ENCODE results near the gene AADACL4. TPM values are rescaled to one million over a fixed set of nuclear protein-coding genes. Genes with fewer than 3 reads are reported as not detected.

The AADACL4 gene
- total RNA-seq, 1 donor from 2014 or later: 0.24 TPM

- Mint-ChIP-seq H3K27me3 (no peaks in the 10 kb centered on the region), H3K27ac (no peak overlapping the region), H3K36me3 (ENCODE audit: insufficient read depth) (peaks cover 5% of the 10 kb centered on the region), H3K4me1 (ENCODE audit: low read depth) (no peaks in the 10 kb centered on the region), H3K4me3 (ENCODE audit: low read depth) (no peak overlapping the region), H3K9me3 (ENCODE audit: low read depth) (peaks cover 20% of the 10 kb centered on the region)
- TF ChIP-seq CTCF (IDR thresholded peaks at IDR 0.05; ENCODE audit: unreplicated experiment): no peak
- DNase-seq (ENCODE audit: low spot score, unreplicated experiment): no peak
These were observed 6.2 kb upstream of the AADACL4 start for GRCh38 chr1:12637693-12638092.

GRCh38 chr1:12640237-12640957, 3.5 kb upstream of the AADACL4 start:
- Mint-ChIP-seq H3K4me3 (ENCODE audit: low read depth) (no peak overlapping the region), H3K4me1 (ENCODE audit: low read depth) (peaks cover 4% of the 10 kb centered on the region), H3K27me3 (no peaks in the 10 kb centered on the region), H3K36me3 (ENCODE audit: insufficient read depth) (peaks cover 5% of the 10 kb centered on the region), H3K27ac (no peak overlapping the region), H3K9me3 (ENCODE audit: low read depth) (peaks cover 19% of the 10 kb centered on the region)
- no peak for TF ChIP-seq CTCF (IDR thresholded peaks at IDR 0.05; ENCODE audit: unreplicated experiment)
- no peak for DNase-seq (ENCODE audit: low spot score, unreplicated experiment)

GRCh38 chr1:12640958-12641272, 3.0 kb upstream of the AADACL4 start:
- Mint-ChIP-seq H3K9me3 (ENCODE audit: low read depth) (peaks cover 19% of the 10 kb centered on the region), H3K4me3 (ENCODE audit: low read depth) (no peak overlapping the region), H3K4me1 (ENCODE audit: low read depth) (peaks cover 4% of the 10 kb centered on the region), H3K36me3 (ENCODE audit: insufficient read depth) (peaks cover 5% of the 10 kb centered on the region), H3K27ac (no peak overlapping the region), H3K27me3 (no peaks in the 10 kb centered on the region)
- no peak for TF ChIP-seq CTCF (IDR thresholded peaks at IDR 0.05; ENCODE audit: unreplicated experiment)
- DNase-seq (ENCODE audit: low spot score, unreplicated experiment): no peak

DNA sequence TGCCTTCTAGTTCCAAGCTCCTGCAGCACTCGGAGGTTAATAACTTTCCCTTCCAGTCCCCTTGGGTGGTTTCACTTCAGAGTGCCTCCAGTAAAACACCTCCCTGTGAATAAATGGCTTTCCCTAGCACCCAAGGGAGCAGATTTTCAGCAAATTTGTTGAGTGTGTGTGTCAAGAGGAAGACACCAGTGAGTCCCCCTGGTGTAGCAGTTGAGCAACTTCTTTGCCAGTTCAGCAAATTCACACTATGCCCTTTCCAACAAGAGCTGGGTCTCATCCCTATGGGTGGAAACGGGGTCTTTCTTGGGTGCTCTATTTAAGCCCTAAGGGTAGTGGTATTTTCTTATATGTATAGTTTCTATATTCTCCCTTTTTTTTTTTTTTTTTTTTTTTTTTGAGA, 806 bp upstream of the AADACL4 start:
- H3K9me3 Mint-ChIP-seq (ENCODE audit: low read depth): peaks cover 19% of the 10 kb centered on the region

GRCh38 chr1:12644237-12644636, 352 bp downstream of the AADACL4 start:
- peaks cover 7% of the 10 kb centered on the region for H3K4me1 Mint-ChIP-seq (ENCODE audit: low read depth)
- H3K4me3 Mint-ChIP-seq (ENCODE audit: low read depth): no peak overlapping the region
- TF ChIP-seq CTCF (IDR thresholded peaks at IDR 0.05; ENCODE audit: unreplicated experiment): no peak
- H3K27me3 Mint-ChIP-seq: no peaks in the 10 kb centered on the region
- H3K9me3 Mint-ChIP-seq (ENCODE audit: low read depth): peaks cover 19% of the 10 kb centered on the region
- no peak overlapping the region for H3K27ac Mint-ChIP-seq
- H3K36me3 Mint-ChIP-seq (ENCODE audit: insufficient read depth): peaks cover 5% of the 10 kb centered on the region
- no peak for DNase-seq (ENCODE audit: low spot score, unreplicated experiment)

More for the DNA sequence above, 806 bp upstream of the AADACL4 start:
- H3K36me3 Mint-ChIP-seq (ENCODE audit: insufficient read depth): peaks cover 5% of the 10 kb centered on the region
- H3K4me3 Mint-ChIP-seq (ENCODE audit: low read depth): no peak overlapping the region
- TF ChIP-seq CTCF (IDR thresholded peaks at IDR 0.05; ENCODE audit: unreplicated experiment): no peak
- H3K27ac Mint-ChIP-seq: no peak overlapping the region
- DNase-seq (ENCODE audit: low spot score, unreplicated experiment): no peak
- H3K4me1 Mint-ChIP-seq (ENCODE audit: low read depth): peaks cover 4% of the 10 kb centered on the region
- H3K27me3 Mint-ChIP-seq: no peaks in the 10 kb centered on the region

Data from progenitor cell of endocrine pancreas (in vitro differentiated cells).